Breast epithelium (tissue), 4 donors: ENCODE measurements around the gene UBIAD1. TPM values are rescaled to one million over a fixed set of nuclear protein-coding genes. Genes with fewer than 3 reads are reported as not detected.

Experiments
- DNase-seq, 2 donors: peaks; one replicate each; pipeline ENCODE4 v3.0.0-alpha.2; 2019; ENCODE audit warnings: low spot score in 2 of 2
- H3K27ac ChIP-seq, 2 donors: fragments of 200-600 bp; sonication (generic) in 1 of 2; one replicate each; pipeline ENCODE4 v1.5.1; 2016 to 2019; ENCODE audit warnings: mild to moderate bottlenecking in 1 of 2
- H3K27me3 ChIP-seq, 2 donors: fragments of 200-600 bp; sonication (generic) in 1 of 2; one replicate each; pipeline versions ENCODE4 v1.5.1 to v1.6.0; 2017 to 2019; ENCODE audit warnings: control low read depth in 1 of 2, mild to moderate bottlenecking in 1 of 2
- H3K36me3 ChIP-seq: fragments of 200-600 bp; one replicate; pipeline ENCODE4 v1.5.1; 2019
- H3K4me1 ChIP-seq, 2 donors: fragments of 200-600 bp; sonication (generic); one replicate each; pipeline ENCODE4 v1.5.1; 2016 to 2019; ENCODE audit warnings: control low read depth in 1 of 2
- H3K4me3 ChIP-seq, 3 donors: fragments of 200-600 bp; sonication (generic); 1 replicate in 2 of 3; 2 replicates in 1 of 3; pipeline ENCODE4 v1.5.1; 2016 to 2019; ENCODE audit warnings: mild to moderate bottlenecking in 3 of 3, moderate library complexity in 2 of 3
- H3K9me3 ChIP-seq, 2 donors: fragments of 200-600 bp; sonication (generic) in 1 of 2; one replicate each; pipeline ENCODE4 v1.5.1; 2016 to 2019; ENCODE audit warnings: control low read depth in 1 of 2
- CTCF ChIP-seq, 3 donors: fragments of 450-650 bp; IDR thresholded peaks; one replicate each; pipeline ENCODE4 v1.5.1; 2016 to 2017; ENCODE audit warnings: antibody characterized with exemption in 3 of 3, mild to moderate bottlenecking in 3 of 3, moderate library complexity in 3 of 3
- POLR2AphosphoS5 ChIP-seq, 3 donors: sonication (generic); formaldehyde crosslinking; IDR thresholded peaks; one replicate each; pipeline ENCODE4 v1.6.1; 2017; ENCODE audit warnings: antibody characterized with exemption in 3 of 3
- intact Hi-C: fragments of 100-400 bp; cut with DNase I; formaldehyde crosslinking; loops from one replicate; pipeline ENCODE4 v1.15.1; 2023; ENCODE audit warnings: low total_unique reads
- total RNA-seq, 3 donors: library from RNA; depleted of rRNA; stranded (reverse); fragments of >200 nt; gene quantifications; one replicate each; pipeline ENCODE4 v1.1.0, GENCODE V29; 2016

UBIAD1 gene
- total RNA-seq, 3 donors from 2014 or later, result 13.4 to 20.6 (median 16.4) TPM

- H3K4me1 ChIP-seq, result no peaks in the 10 kb centered on the region
- DNase-seq, result no peak
Observed at GRCh38 chr1:11337580-11338073, 64.6 kb downstream of the UBIAD1 start.

More at GRCh38 chr1:11337580-11338073, 64.6 kb downstream of the UBIAD1 start:
- H3K27ac ChIP-seq, result no peak overlapping the region
- H3K36me3 ChIP-seq, result no peaks in the 10 kb centered on the region
- intact Hi-C loops, result no loop called here
- no peaks in the 10 kb centered on the region for H3K9me3 ChIP-seq
- TF ChIP-seq POLR2AphosphoS5 (IDR thresholded peaks at IDR 0.05) (no peak), CTCF (IDR thresholded peaks at IDR 0.05) (peak in 1 of 3 donors; percentile 29)
- no peak overlapping the region for H3K4me3 ChIP-seq
- H3K27me3 ChIP-seq, result peaks cover 0 to 5% of the 10 kb centered on the region in 2 donors

Other genes with a start within 250 kb of the UBIAD1 start
- not detected for gene MASP2, start 226.0 kb upstream of the UBIAD1 start, total RNA-seq
- gene SRM, start 213.2 kb upstream of the UBIAD1 start, total RNA-seq, result 10 to 100 TPM; 33.5 to 71.4 (median 39.7) TPM
- gene EXOSC10, start 173.3 kb upstream of the UBIAD1 start, total RNA-seq, result 10 to 100 TPM; 57.9 to 97.6 (median 77.7) TPM
- 10 to 100 TPM in 2 of 3 donors, 1 to 10 TPM in 1; 6.6 to 30.3 (median 20.0) TPM for gene ANGPTL7, start 83.8 kb upstream of the UBIAD1 start, total RNA-seq
- gene MTOR, start 10.6 kb upstream of the UBIAD1 start, total RNA-seq, result 10 to 100 TPM; 36.8 to 48.4 (median 46.5) TPM
- gene DISP3, start 206.0 kb downstream of the UBIAD1 start, total RNA-seq, result under 1 TPM in 1 of 3 donors, not detected in 2; 0.88 TPM